ENCODE data around the gene APP.

- TF ChIP-seq CTCF (IDR thresholded peaks at IDR 0.05) = no peak
- TF ChIP-seq EZH2 (IDR thresholded peaks at IDR 0.05) = no peak
- TF ChIP-seq EZH2phosphoT487 (IDR thresholded peaks at IDR 0.05) = no peak
These were observed 41.6 kb upstream of the APP start for GRCh38 chr21:26212220-26212619.

All from neural progenitor cell (in vitro differentiated cells).